ENCODE results near the gene ZKSCAN4.

Gene ZKSCAN4

DNA sequence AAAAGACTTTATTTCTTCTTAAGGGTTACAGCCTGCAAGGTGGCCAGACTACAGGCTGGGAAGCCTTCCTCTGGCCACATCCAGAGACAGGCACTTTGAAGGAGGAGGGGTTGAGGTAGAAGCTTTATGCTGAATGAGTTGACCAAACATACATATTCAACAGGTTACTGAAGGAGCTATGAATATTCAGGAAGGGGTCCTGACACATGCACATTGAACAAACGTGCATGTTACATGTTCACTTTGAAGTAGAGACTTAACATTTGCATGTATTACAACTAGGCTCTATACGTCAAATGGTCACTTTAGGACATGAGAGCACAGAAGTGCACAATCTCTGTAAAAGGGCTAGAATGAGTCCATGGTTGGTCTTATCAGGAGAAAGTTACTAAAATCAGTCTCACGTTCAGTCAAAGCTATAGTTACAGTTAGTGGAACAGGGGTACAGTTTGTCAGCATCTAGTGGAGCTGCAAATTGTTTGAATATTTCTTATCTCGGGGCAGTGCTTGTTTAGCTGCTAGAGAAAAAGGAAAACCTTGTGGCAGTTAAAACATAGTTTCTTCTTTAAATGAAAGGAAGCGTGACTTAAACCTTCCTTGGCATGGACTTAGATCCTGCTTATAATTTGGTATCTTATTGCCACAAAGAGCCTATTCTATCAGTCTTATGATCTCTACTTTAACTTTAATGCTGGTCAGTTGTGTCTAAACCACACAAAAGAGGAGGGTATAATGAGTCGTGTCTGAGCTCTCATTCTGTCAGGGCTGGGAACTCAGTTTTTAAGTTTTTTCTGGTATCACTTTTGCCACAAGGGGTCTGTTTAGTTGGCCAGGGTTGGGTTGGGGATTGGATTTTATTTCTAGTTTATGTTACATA, 31.6 kb downstream of the ZKSCAN4 start:
- TF ChIP-seq, protein P1, sequence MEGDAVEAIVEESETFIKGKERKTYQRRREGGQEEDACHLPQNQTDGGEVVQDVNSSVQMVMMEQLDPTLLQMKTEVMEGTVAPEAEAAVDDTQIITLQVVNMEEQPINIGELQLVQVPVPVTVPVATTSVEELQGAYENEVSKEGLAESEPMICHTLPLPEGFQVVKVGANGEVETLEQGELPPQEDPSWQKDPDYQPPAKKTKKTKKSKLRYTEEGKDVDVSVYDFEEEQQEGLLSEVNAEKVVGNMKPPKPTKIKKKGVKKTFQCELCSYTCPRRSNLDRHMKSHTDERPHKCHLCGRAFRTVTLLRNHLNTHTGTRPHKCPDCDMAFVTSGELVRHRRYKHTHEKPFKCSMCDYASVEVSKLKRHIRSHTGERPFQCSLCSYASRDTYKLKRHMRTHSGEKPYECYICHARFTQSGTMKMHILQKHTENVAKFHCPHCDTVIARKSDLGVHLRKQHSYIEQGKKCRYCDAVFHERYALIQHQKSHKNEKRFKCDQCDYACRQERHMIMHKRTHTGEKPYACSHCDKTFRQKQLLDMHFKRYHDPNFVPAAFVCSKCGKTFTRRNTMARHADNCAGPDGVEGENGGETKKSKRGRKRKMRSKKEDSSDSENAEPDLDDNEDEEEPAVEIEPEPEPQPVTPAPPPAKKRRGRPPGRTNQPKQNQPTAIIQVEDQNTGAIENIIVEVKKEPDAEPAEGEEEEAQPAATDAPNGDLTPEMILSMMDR (IDR thresholded peaks at IDR 0.05; ENCODE audit: extremely low read depth, insufficient read depth, missing control alignments): no peak
- no peak for DNase-seq (ENCODE audit: low spot score)
- in situ Hi-C loops (cut with MboI; ENCODE audit: low pct_unique_long_range_greater_than_20kb, low sequenced_read_pairs, unreplicated experiment): no loop called here

DNA sequence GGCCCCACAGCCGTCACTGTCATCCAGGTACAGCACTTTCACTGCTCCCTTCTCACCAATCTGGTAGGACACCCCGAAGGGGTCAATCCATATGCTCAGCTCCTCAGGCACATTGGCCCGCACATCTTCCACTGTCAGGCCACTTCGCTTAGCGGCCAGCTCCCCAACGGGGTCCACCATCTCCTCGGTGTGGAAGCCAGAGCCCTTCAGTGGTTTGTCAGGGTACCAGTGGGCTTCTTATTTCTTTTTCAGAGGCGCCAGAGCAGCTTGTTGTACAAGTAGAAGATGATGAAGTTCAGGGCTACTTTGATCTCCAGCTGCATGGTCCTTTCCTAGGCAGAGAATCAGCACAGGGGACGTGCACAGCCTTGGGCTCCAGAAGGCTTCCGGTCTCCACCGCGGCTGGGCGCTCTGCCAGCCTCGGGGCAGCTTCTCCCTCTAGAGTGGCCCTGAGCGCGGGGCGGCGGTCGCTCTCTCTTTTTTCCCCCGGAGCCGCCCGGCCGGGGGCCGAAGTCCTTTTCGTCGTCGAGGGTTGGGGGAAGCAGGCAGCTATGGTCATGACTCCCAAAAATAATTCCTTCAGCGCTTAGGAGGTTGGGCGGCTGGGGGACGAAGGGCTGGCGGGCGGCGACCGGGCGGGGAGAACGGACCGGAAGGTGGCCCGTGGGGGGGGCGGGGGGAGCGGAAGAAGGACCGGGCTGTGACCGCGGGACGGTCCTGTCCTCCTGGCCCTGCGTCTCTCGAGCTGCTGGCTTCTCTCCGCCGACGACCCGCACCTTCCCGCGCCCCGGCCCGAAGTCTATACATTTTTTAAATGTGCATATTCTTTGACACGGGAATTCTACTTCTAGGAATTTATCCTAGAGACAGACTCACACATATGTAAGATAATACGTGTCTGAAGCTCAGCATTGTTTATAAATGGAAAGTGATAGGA, 33.5 kb downstream of the ZKSCAN4 start:
- in situ Hi-C loops (cut with MboI; ENCODE audit: low pct_unique_long_range_greater_than_20kb, low sequenced_read_pairs, unreplicated experiment): no loop called here
- TF ChIP-seq, protein P1 (IDR thresholded peaks at IDR 0.05; ENCODE audit: extremely low read depth, insufficient read depth, missing control alignments): no peak
- peak; percentile 69 for DNase-seq (ENCODE audit: low spot score)

DNA sequence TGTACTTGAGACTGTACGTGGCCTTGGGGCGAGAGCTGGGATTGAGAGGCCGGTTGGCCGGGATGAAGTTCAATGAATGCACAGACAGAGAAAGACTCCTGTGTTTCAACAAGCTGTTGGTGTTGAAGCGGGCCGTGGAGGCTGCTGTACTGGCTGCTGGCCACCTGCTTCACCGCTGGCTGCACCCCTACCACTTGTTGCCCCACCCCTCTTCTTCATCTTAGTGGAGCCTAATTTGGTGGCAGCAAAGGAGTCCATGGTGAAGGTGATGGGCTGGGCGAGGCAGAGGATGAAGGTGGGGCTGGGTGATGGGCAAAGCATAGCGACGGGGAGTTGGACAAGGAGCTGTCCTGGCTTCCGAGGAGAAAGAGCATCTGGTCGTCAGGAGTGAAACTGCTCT, 34.2 kb downstream of the ZKSCAN4 start:
- TF ChIP-seq, protein P1 (IDR thresholded peaks at IDR 0.05; ENCODE audit: extremely low read depth, insufficient read depth, missing control alignments): no peak
- in situ Hi-C loops (cut with MboI; ENCODE audit: low pct_unique_long_range_greater_than_20kb, low sequenced_read_pairs, unreplicated experiment): no loop called here
- DNase-seq (ENCODE audit: low spot score): no peak

DNA sequence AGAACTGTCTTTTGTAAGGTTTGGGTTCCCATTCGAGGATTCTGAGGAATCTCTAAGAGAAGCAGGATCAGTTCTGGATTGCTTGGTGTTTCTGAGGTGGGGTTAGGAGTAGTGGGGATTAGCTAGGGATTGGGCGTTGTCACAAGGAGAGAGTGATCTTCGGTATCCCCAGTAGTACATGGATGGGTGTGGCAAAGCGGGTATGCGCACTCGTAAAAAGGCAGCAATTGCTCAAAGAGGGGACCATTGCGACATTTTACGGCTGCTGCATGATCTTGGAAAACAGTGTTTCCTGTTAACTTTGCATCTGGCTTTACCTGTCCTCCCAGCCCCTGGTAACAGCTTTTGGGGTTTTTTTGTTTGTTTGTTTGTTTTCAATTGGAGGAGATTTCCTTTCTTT, 36.6 kb downstream of the ZKSCAN4 start:
- no peak for DNase-seq (ENCODE audit: low spot score)
- in situ Hi-C loops (cut with MboI; ENCODE audit: low pct_unique_long_range_greater_than_20kb, low sequenced_read_pairs, unreplicated experiment): no loop called here
- TF ChIP-seq, protein P1 (IDR thresholded peaks at IDR 0.05; ENCODE audit: extremely low read depth, insufficient read depth, missing control alignments): no peak

DNA sequence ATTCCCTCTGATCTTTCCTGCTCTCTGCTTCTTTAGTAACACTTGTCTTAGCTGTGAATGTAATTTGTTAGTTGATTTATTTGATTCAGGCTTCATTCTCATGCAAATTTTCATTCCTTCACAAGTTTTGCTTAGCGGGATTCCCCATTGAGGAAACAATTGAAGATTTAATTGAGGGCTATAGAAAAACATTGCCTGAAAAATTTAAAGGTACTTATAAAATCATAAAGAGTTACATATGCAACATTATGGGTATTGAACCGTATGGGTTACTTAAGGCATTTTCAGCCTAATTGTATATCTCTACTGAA, 38.9 kb downstream of the ZKSCAN4 start:
- no peak for DNase-seq (ENCODE audit: low spot score)
- in situ Hi-C loops (cut with MboI; ENCODE audit: low pct_unique_long_range_greater_than_20kb, low sequenced_read_pairs, unreplicated experiment): no loop called here
- TF ChIP-seq, protein P1 (IDR thresholded peaks at IDR 0.05; ENCODE audit: extremely low read depth, insufficient read depth, missing control alignments): no peak

DNA sequence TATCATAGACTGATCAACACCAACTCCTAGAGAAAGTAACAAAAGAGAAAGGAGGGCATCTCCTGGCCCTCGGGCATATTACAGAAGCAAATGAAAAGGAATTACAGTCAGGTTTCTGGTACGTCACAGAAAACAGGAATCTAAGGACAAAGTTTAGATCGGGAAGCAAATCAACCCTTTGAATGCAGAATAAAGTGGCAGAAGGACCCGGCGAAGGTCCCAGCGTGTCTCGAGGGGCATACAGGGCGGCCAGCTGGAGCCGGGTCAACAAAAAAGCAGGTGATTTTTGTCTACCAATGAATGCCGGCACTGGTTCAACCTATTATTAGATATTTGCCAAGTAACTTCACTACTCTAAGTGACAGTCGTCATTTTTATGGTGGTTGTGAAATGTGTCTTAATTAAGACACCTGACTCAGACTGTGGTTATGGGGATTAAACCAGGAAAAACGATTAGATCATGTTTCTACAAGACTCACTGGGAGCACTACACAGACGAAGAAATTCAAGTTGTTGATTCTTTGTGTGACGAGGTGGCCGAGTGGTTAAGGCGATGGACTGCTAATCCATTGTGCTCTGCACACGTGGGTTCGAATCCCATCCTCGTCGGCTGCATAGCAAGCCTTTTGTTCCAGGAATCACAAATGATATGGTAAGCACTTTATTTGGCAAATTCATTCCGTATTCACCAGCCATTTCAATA, 39.4 kb downstream of the ZKSCAN4 start:
- in situ Hi-C loops (cut with MboI; ENCODE audit: low pct_unique_long_range_greater_than_20kb, low sequenced_read_pairs, unreplicated experiment): no loop called here
- DNase-seq (ENCODE audit: low spot score): peak; percentile 73

More for the DNA sequence above, 39.4 kb downstream of the ZKSCAN4 start:
- TF ChIP-seq, protein P1 (IDR thresholded peaks at IDR 0.05; ENCODE audit: extremely low read depth, insufficient read depth, missing control alignments): peak; percentile 39

All from GM13977 (cell line).